ENCODE data around the gene KLHL21. TPM values are rescaled to one million over a fixed set of nuclear protein-coding genes. Genes with fewer than 3 reads are reported as not detected.
A peak's percentile ranks its signal among the peaks of the same experiment; 100 is the strongest.

The KLHL21 gene
- total and polyA plus RNA-seq, 9 of the 15 experiments (the other 6 are each of a cell fraction or from before 2014, with no cell fraction given) = 2.1 to 42.1 (median 17.5) TPM

DNA sequence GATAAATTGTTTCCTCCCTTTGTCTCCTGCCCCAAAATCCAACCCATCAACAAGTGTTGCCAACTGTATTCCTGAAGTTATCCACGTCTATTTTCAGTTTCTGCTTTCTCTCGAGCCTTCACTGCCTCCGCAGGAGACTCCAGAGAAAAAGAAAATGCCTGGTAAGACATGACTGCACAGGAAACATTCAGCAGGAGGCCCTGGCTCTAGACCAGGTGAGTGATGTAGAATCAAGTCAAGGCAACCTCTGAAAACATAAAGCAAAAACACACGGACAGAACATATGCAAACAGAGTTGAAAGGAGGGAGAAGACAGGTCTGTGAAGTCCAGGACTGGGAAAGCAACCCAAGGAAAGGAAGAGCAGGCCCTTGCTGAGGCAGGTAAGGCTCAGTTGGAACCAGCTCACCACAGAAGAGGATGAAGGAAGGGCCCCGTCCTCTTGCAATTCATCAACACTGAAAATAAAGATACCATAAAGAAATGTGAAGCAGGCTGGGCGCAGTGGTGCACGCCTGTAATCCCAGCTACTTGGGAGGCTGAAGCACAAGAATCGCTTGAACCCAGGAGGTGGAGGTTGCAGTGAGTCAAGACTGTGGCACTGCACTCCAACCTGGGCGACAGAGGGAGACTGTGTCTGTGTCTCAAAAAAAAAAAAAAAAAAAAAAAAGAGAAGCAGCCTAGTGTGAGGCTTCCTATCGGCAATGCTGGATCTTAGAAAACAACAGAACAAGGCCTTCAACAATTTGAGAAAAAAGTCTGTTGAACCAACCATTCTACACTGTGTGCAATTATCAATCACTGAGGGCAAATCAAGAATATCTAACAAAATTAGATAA, 57.2 kb downstream of the KLHL21 start:
- H3K4me1 ChIP-seq (replicated peaks in 1 of 2; ENCODE audit: control insufficient read depth in 2 of 2, insufficient read depth in 2 of 2, low read length in 2 of 2) = no peaks in the 10 kb centered on the region
- no peak overlapping the region for H3K27ac ChIP-seq (ENCODE audit: extremely low read depth, low read depth, low read length)
- in situ Hi-C loops (cut with MboI) = no loop called here
- H3K36me3 ChIP-seq (ENCODE audit: control insufficient read depth, insufficient read depth, low read length) = peaks cover 95% of the 10 kb centered on the region
- no TSS peak for BruUV-seq (replicated peaks)
- WGBS (ENCODE audit: insufficient coverage, low coverage, missing lambda C conversion rate) = 79% methylated on average over 10 of the region's 10 CpGs
- TF ChIP-seq COPS2 (conservative IDR thresholded peaks at IDR 0.05) = no peak
- no peak for TF ChIP-seq FOXP1 (CRISPR knock-in tag; IDR thresholded peaks at IDR 0.05)
- TF ChIP-seq ZNF444 (CRISPR knock-in tag; IDR thresholded peaks at IDR 0.05) = no peak
- TF ChIP-seq ZC3H8 (IDR thresholded peaks at IDR 0.05) = no peak
- TF ChIP-seq ZBTB33 (CRISPR knock-in tag; IDR thresholded peaks at IDR 0.05) = no peak
- no peak for TF ChIP-seq C11orf30 (IDR thresholded peaks at IDR 0.05; ENCODE audit: low read depth)
- no peak for TF ChIP-seq MEIS2 (IDR thresholded peaks at IDR 0.05; ENCODE audit: partially characterized antibody)
- no peak for TF ChIP-seq FOXM1 (IDR thresholded peaks at IDR 0.05; ENCODE audit: low read depth)
- no peak for TF ChIP-seq FOXM1 (CRISPR knock-in tag; IDR thresholded peaks at IDR 0.05; ENCODE audit: low read depth)
- TF ChIP-seq PHB2 (IDR thresholded peaks at IDR 0.05; ENCODE audit: low read depth) = no peak
- TF ChIP-seq, protein P1, sequence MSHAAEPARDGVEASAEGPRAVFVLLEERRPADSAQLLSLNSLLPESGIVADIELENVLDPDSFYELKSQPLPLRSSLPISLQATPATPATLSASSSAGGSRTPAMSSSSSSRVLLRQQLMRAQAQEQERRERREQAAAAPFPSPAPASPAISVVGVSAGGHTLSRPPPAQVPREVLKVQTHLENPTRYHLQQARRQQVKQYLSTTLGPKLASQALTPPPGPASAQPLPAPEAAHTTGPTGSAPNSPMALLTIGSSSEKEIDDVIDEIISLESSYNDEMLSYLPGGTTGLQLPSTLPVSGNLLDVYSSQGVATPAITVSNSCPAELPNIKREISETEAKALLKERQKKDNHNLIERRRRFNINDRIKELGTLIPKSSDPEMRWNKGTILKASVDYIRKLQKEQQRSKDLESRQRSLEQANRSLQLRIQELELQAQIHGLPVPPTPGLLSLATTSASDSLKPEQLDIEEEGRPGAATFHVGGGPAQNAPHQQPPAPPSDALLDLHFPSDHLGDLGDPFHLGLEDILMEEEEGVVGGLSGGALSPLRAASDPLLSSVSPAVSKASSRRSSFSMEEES (CRISPR knock-in tag; IDR thresholded peaks at IDR 0.05) = no peak
- TF ChIP-seq NELFE (IDR thresholded peaks at IDR 0.05; ENCODE audit: insufficient read depth, insufficient read length) = no peak
- no peak for TF ChIP-seq KDM5B (IDR thresholded peaks at IDR 0.05; ENCODE audit: insufficient replicate concordance, low read depth, low read length)
- TF ChIP-seq CCAR2 (IDR thresholded peaks at IDR 0.05; ENCODE audit: low read depth, low read length) = no peak
- TF ChIP-seq TOE1 (IDR thresholded peaks at IDR 0.05; ENCODE audit: borderline replicate concordance) = no peak
- TF ChIP-seq TOE1 (CRISPR knock-in tag; IDR thresholded peaks at IDR 0.05; ENCODE audit: borderline replicate concordance, low read depth) = no peak
- no peak for TF ChIP-seq U2AF1 (optimal IDR thresholded peaks at IDR 0.05; ENCODE audit: low read depth, low read length)
- no peak for TF ChIP-seq NUFIP1 (IDR thresholded peaks at IDR 0.05; ENCODE audit: partially characterized antibody)
- no peak for TF ChIP-seq TCF7 (IDR thresholded peaks at IDR 0.05; ENCODE audit: borderline replicate concordance)
- TF ChIP-seq NFRKB (IDR thresholded peaks at IDR 0.05; ENCODE audit: low read depth) = no peak
- TF ChIP-seq NR1H2 (CRISPR knock-in tag; IDR thresholded peaks at IDR 0.05) = no peak
- no peaks in the 10 kb centered on the region for H3K27me3 ChIP-seq (ENCODE audit: control insufficient read depth in 2 of 2, insufficient read depth in 2 of 2, low read length in 2 of 2)
- ChIA-PET CTCF (ENCODE audit: low intra/inter-chr PET ratio) (no interaction called here), POLR2A (no interaction called here)
- no peak overlapping the region for H2AFZ ChIP-seq (ENCODE audit: low read depth, low read length)
- DNase-seq (ENCODE audit: extremely low read depth in 1 of 4, low spot score in 3 of 4) (no peak), FAIRE-seq (peak; percentile 54), ATAC-seq (no peak)
- no peak overlapping the region for H3K4me3 ChIP-seq
- H3K9me1 ChIP-seq (ENCODE audit: control insufficient read depth, insufficient read depth, low read length) = no peaks in the 10 kb centered on the region
- intact Hi-C loops (cut with micrococcal nuclease) = no loop called here
- H3K79me2 ChIP-seq (ENCODE audit: control insufficient read depth, insufficient read depth, low read length) = peaks cover 8% of the 10 kb centered on the region; the same call in 1 of the 3 replicates
- H3K4me2 ChIP-seq (ENCODE audit: insufficient read depth, low read length) = no peak overlapping the region
- no peak overlapping the region for H3K9ac ChIP-seq (ENCODE audit: insufficient read depth in 1 of 2, low read depth in 2 of 2, low read length in 2 of 2)
- H3K9me3 ChIP-seq (replicated peaks; ENCODE audit: control insufficient read depth, insufficient read depth, low read depth, low read length) = no peaks in the 10 kb centered on the region
- H4K20me1 ChIP-seq (replicated peaks; ENCODE audit: control insufficient read depth, insufficient read depth, low read length) = 0 out of 2 replicates have a peak, but pooled peaks cover 6% of the 10 kb centered on the region
